MM.1S (cell line): Measurements from ENCODE around the gene LRRC27.

Experiments used
- DNase-seq: peaks from one replicate; pipeline ENCODE4 v3.0.0-alpha.2; 2015
- H2AFZ ChIP-seq: fragments of 300-600 bp; sonication (generic); 2 replicates; pipeline ENCODE4 v1.6.0; 2016; ENCODE audit warnings: antibody characterized with exemption, low read length
- H3F3A ChIP-seq: fragments of 300-600 bp; sonication (generic); 2 replicates; pipeline ENCODE4 v1.6.1; 2016; ENCODE audit warnings: mild to moderate bottlenecking, antibody characterized with exemption, low read length, moderate library complexity, mixed read lengths; ENCODE audit not compliant: insufficient read depth
- H3K27ac ChIP-seq: fragments of 300-600 bp; sonication (generic); 2 replicates; pipeline ENCODE4 v1.5.1; 2016; ENCODE audit warnings: mild to moderate bottlenecking, low read length
- H3K27me3 ChIP-seq: fragments of 300-600 bp; sonication (generic); replicated peaks from 2 replicates; pipeline ENCODE4 v1.6.0; 2016; ENCODE audit warnings: low read length; ENCODE audit not compliant: insufficient read depth
- H3K36me3 ChIP-seq: fragments of 300-600 bp; sonication (generic); replicated peaks from 2 replicates; pipeline ENCODE4 v1.6.1; 2016; ENCODE audit warnings: mild to moderate bottlenecking, low read length, mixed read lengths; ENCODE audit not compliant: insufficient read depth
- H3K4me1 ChIP-seq: fragments of 300-600 bp; sonication (generic); 2 replicates; pipeline ENCODE4 v1.6.1; 2016; ENCODE audit warnings: low read length, mixed read lengths
- H3K4me2 ChIP-seq: fragments of 300-600 bp; sonication (generic); 2 replicates; pipeline ENCODE4 v1.6.0; 2016; ENCODE audit warnings: low read depth, low read length
- H3K4me3 ChIP-seq: fragments of 300-600 bp; sonication (generic); 2 replicates; pipeline ENCODE4 v1.5.1; 2016; ENCODE audit warnings: low read length, mixed read lengths
- H3K79me2 ChIP-seq: fragments of 300-600 bp; sonication (generic); 2 replicates; pipeline ENCODE4 v1.6.1; 2016; ENCODE audit warnings: mixed run types, low read length, mixed read lengths
- H3K9ac ChIP-seq: fragments of 300-600 bp; sonication (generic); 2 replicates; pipeline ENCODE4 v1.6.1; 2016; ENCODE audit warnings: low read length, mixed read lengths
- H3K9me2 ChIP-seq: fragments of 300-600 bp; sonication (generic); replicated peaks from 2 replicates; pipeline ENCODE4 v1.6.1; 2016; ENCODE audit warnings: mild to moderate bottlenecking, low read length, mixed read lengths; ENCODE audit not compliant: insufficient read depth
- H3K9me3 ChIP-seq: fragments of 300-600 bp; sonication (generic); replicated peaks from 2 replicates; pipeline ENCODE4 v1.6.1; 2016; ENCODE audit warnings: mild to moderate bottlenecking, low read length, mixed read lengths; ENCODE audit not compliant: insufficient read depth
- H4K20me1 ChIP-seq: fragments of 300-600 bp; sonication (generic); 2 replicates; pipeline ENCODE4 v1.6.1; 2016; ENCODE audit warnings: mild to moderate bottlenecking, low read length, moderate library complexity, mixed read lengths; ENCODE audit not compliant: insufficient read depth
- CTCF ChIP-seq: fragments of 300-600 bp; sonication (generic); IDR thresholded peaks from 2 replicates; pipeline ENCODE4 v1.5.1; 2016; ENCODE audit warnings: antibody characterized with exemption, low read length, mixed read lengths
- EZH2 ChIP-seq: fragments of 300-600 bp; sonication (generic); optimal IDR thresholded peaks from 2 replicates; pipeline ENCODE3; 2017; ENCODE audit warnings: low read depth, mild to moderate bottlenecking, antibody characterized with exemption, low read length, mixed read lengths
- EZH2phosphoT487 ChIP-seq: fragments of 300-600 bp; sonication (generic); IDR thresholded peaks from 2 replicates; pipeline ENCODE4 v1.6.1; 2018; ENCODE audit warnings: antibody characterized with exemption, low read length

LRRC27 gene

GRCh38 chr10:132349766-132350165 lies 17.8 kb downstream of the LRRC27 start:
- TF ChIP-seq CTCF (no peak), EZH2phosphoT487 (no peak), EZH2 (no peak)
- no peak overlapping the region for H3K4me3 ChIP-seq
- no peak for DNase-seq
- no peaks in the 10 kb centered on the region for H3K4me1 ChIP-seq
- H3K9me2 ChIP-seq: no peaks in the 10 kb centered on the region
- no peaks in the 10 kb centered on the region for H3K27me3 ChIP-seq
- no peaks in the 10 kb centered on the region for H3K9me3 ChIP-seq
- no peak overlapping the region for H3K27ac ChIP-seq
- H3K36me3 ChIP-seq: no peaks in the 10 kb centered on the region
- no peaks in the 10 kb centered on the region for H4K20me1 ChIP-seq
- no peaks in the 10 kb centered on the region for H3F3A ChIP-seq
- no peaks in the 10 kb centered on the region for H3K79me2 ChIP-seq
- no peak overlapping the region for H3K9ac ChIP-seq
- H3K4me2 ChIP-seq: no peak overlapping the region
- H2AFZ ChIP-seq: no peak overlapping the region

GRCh38 chr10:132350391-132350790 lies 18.4 kb downstream of the LRRC27 start:
- no peaks in the 10 kb centered on the region for H4K20me1 ChIP-seq
- H3K4me2 ChIP-seq: no peak overlapping the region
- TF ChIP-seq EZH2: no peak
- DNase-seq: no peak
- H3K9me3 ChIP-seq: no peaks in the 10 kb centered on the region
- no peaks in the 10 kb centered on the region for H3K36me3 ChIP-seq
- H2AFZ ChIP-seq: no peak overlapping the region
- no peaks in the 10 kb centered on the region for H3K9me2 ChIP-seq
- H3K4me3 ChIP-seq: no peak overlapping the region
- no peak overlapping the region for H3K9ac ChIP-seq
- H3K27ac ChIP-seq: no peak overlapping the region
- H3K79me2 ChIP-seq: no peaks in the 10 kb centered on the region
- no peaks in the 10 kb centered on the region for H3K27me3 ChIP-seq
- no peaks in the 10 kb centered on the region for H3K4me1 ChIP-seq
- no peaks in the 10 kb centered on the region for H3F3A ChIP-seq

- H3F3A ChIP-seq: no peaks in the 10 kb centered on the region
- H4K20me1 ChIP-seq: no peaks in the 10 kb centered on the region
- H2AFZ ChIP-seq: no peak overlapping the region
- H3K79me2 ChIP-seq: no peaks in the 10 kb centered on the region
- DNase-seq: no peak
- H3K9me2 ChIP-seq: no peaks in the 10 kb centered on the region
- H3K27ac ChIP-seq: no peak overlapping the region
- no peaks in the 10 kb centered on the region for H3K4me1 ChIP-seq
- no peaks in the 10 kb centered on the region for H3K27me3 ChIP-seq
- H3K9ac ChIP-seq: no peak overlapping the region
- no peaks in the 10 kb centered on the region for H3K9me3 ChIP-seq
- H3K4me2 ChIP-seq: no peak overlapping the region
- TF ChIP-seq EZH2phosphoT487 (no peak), CTCF (no peak), EZH2 (no peak)
- no peak overlapping the region for H3K4me3 ChIP-seq
- no peaks in the 10 kb centered on the region for H3K36me3 ChIP-seq
These were observed 19.0 kb downstream of the LRRC27 start for GRCh38 chr10:132350946-132351345.

GRCh38 chr10:132351611-132352010 lies 19.6 kb downstream of the LRRC27 start:
- Histone ChIP-seq H3K4me3 (no peak overlapping the region), H3K9me2 (no peaks in the 10 kb centered on the region), H3K9me3 (no peaks in the 10 kb centered on the region), H2AFZ (no peak overlapping the region), H3K79me2 (no peaks in the 10 kb centered on the region), H4K20me1 (no peaks in the 10 kb centered on the region), H3K27me3 (no peaks in the 10 kb centered on the region), H3K36me3 (no peaks in the 10 kb centered on the region), H3K4me1 (no peaks in the 10 kb centered on the region), H3F3A (no peaks in the 10 kb centered on the region), H3K4me2 (no peak overlapping the region), H3K9ac (no peak overlapping the region), H3K27ac (no peak overlapping the region)
- no peak for DNase-seq
- TF ChIP-seq EZH2phosphoT487: no peak
- no peak for TF ChIP-seq EZH2
- no peak for TF ChIP-seq CTCF
